ENCODE data around the gene PROM1.

DNA sequence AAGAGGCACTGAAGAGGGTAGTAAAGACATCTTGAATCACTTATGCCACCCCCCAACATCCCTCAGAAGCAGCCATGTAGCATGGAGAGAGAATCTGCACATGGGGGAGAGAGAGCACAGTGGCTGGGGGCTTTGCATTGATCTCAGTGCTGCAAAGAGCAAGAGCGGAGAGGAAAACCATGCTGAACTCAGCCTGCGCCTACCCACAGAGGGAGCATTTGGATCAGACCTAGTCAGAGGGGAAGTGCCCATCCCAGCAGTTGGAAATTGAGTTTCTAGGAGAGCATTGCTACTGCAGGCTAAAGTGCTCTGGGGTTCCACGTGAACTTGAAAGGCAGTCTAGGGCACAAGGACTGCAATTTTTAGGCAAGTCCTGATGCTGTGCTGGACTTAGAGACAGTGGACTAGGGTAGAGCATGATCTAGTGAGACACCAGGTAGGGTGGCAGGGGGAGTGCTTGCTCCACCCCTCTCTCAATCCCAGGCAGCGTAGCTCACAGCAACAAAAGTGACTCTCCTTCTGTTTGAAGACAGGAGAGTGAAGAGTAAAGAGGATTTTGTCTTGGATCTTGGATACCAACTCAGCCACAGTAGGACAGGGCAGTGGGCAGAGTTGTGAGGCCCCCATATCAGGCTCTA, 9.0 kb upstream of the PROM1 start:
- no peak for TF ChIP-seq CTCF (conservative IDR thresholded peaks at IDR 0.05 in 1 of 2, IDR thresholded peaks at IDR 0.05 in 1 of 2; ENCODE audit: low read depth in 1 of 2, low read length in 2 of 2)
- no peak for TF ChIP-seq EZH2 (IDR thresholded peaks at IDR 0.05; ENCODE audit: low read length, missing control alignments)

Data from fibroblast of lung (primary cell).